GM18505 (cell line): ENCODE data around the gene KDM6B.

Source experiments
- ATAC-seq: cut with Tn5 transposase; IDR thresholded peaks from one replicate; pipeline ENCODE4 v1.9.1; 2021; ENCODE audit not compliant: unreplicated experiment
- POLR2A ChIP-seq: IDR thresholded peaks from 4 replicates; pipeline ENCODE4 v1.6.1; 2011; ENCODE audit warnings: borderline replicate concordance; ENCODE audit not compliant: insufficient read depth, insufficient read length; ENCODE audit errors: extremely low read depth

Gene KDM6B

GRCh38 chr17:7811251-7811650 is 22.8 kb upstream of the KDM6B start:
- no peak for ATAC-seq
- no peak for TF ChIP-seq POLR2A

- no peak for TF ChIP-seq POLR2A
Observed at GRCh38 chr17:7814969-7815368, 19.0 kb upstream of the KDM6B start.

GRCh38 chr17:7816926-7817642 is 16.9 kb upstream of the KDM6B start:
- ATAC-seq = no peak
- no peak for TF ChIP-seq POLR2A

More at GRCh38 chr17:7814969-7815368, 19.0 kb upstream of the KDM6B start:
- ATAC-seq = no peak

- ATAC-seq = no peak
- no peak for TF ChIP-seq POLR2A
Observed at GRCh38 chr17:7817643-7817964, 16.4 kb upstream of the KDM6B start.

- TF ChIP-seq POLR2A = no peak
- no peak for ATAC-seq
Observed at GRCh38 chr17:7818026-7818425, 16.0 kb upstream of the KDM6B start.

- ATAC-seq = no peak
- no peak for TF ChIP-seq POLR2A
Observed at GRCh38 chr17:7818746-7819645, 15.0 kb upstream of the KDM6B start.

GRCh38 chr17:7820231-7820630 is 13.8 kb upstream of the KDM6B start:
- no peak for ATAC-seq
- TF ChIP-seq POLR2A = no peak

GRCh38 chr17:7822126-7822525 is 11.9 kb upstream of the KDM6B start:
- no peak for TF ChIP-seq POLR2A
- no peak for ATAC-seq

GRCh38 chr17:7823581-7824001 is 10.4 kb upstream of the KDM6B start:
- no peak for TF ChIP-seq POLR2A
- no peak for ATAC-seq

- TF ChIP-seq POLR2A = no peak
- no peak for ATAC-seq
Observed at GRCh38 chr17:7824021-7824924, 9.7 kb upstream of the KDM6B start.

- TF ChIP-seq POLR2A = no peak
- no peak for ATAC-seq
Observed at GRCh38 chr17:7825206-7825990, 8.6 kb upstream of the KDM6B start.

GRCh38 chr17:7830616-7831015 is 3.4 kb upstream of the KDM6B start:
- no peak for ATAC-seq
- no peak for TF ChIP-seq POLR2A

GRCh38 chr17:7831233-7831632 is 2.8 kb upstream of the KDM6B start:
- no peak for ATAC-seq
- TF ChIP-seq POLR2A = no peak

GRCh38 chr17:7832431-7832830 is 1.6 kb upstream of the KDM6B start:
- TF ChIP-seq POLR2A = no peak

More at GRCh38 chr17:7832431-7832830, 1.6 kb upstream of the KDM6B start:
- no peak for ATAC-seq
